Psoas muscle (tissue), 8 donors: ENCODE data around the gene GPS1. TPM values are rescaled to one million over a fixed set of nuclear protein-coding genes. Genes with fewer than 3 reads are reported as not detected.

ENCODE experiments used
- ATAC-seq, 4 donors: fragments of 200-7000 bp; cut with Tn5 transposase; one replicate each; pipeline ENCODE4 v1.9.1; 2020; ENCODE audit warnings: moderate library complexity in 3 of 4, mild to moderate bottlenecking in 2 of 4
- DNase-seq, 2 donors: peaks; one replicate each; pipeline ENCODE4 v3.0.0-alpha.2; 2020
- H3K27ac ChIP-seq: fragments of 200-600 bp; one replicate; pipeline ENCODE4 v1.8.0; 2022
- H3K27me3 ChIP-seq, 3 donors: fragments of 200-600 bp in 1 of 3; one replicate each; pipeline versions ENCODE4 v1.6.1 to v1.8.0; 2013 to 2022; ENCODE audit warnings: low read length in 2 of 3, mild to moderate bottlenecking in 2 of 3, moderate library complexity in 1 of 3; ENCODE audit not compliant: insufficient read depth in 3 of 3
- H3K36me3 ChIP-seq, 2 donors: fragments of 200-600 bp in 1 of 2; one replicate each; pipeline versions ENCODE4 v1.6.1 to v1.8.0; 2013 to 2022; ENCODE audit warnings: low read depth in 1 of 2, mild to moderate bottlenecking in 1 of 2, moderate library complexity in 1 of 2; ENCODE audit not compliant: insufficient read depth in 1 of 2
- H3K4me1 ChIP-seq: fragments of 200-600 bp; one replicate; pipeline ENCODE4 v1.8.0; 2022
- H3K4me3 ChIP-seq: fragments of 200-600 bp; one replicate; pipeline ENCODE4 v1.8.0; 2022; ENCODE audit warnings: mild to moderate bottlenecking
- H3K9me3 ChIP-seq: fragments of 200-600 bp; one replicate; pipeline ENCODE4 v1.8.0; 2022
- WGBS, 3 donors: extraction: QIAGEN DNeasy Blood & Tissue Kit; methylation state at CpG; one replicate each; pipeline versions ENCODE4 v1.1.6 to v1.1.7; 2013; 5-methylcytosine and 5-hydroxymethylcytosine counted together
- intact Hi-C, 2 donors: fragments of 100-400 bp; cut with DNase I; formaldehyde crosslinking; loops; one replicate each; pipeline versions ENCODE4 v1.11.0 to v1.14.2; 2022
- polyA plus RNA-seq, 3 donors: library from polyadenylated mRNA; stranded (reverse); fragments of 200-250 nt; gene quantifications; one replicate each; pipeline ENCODE4 v1.2.3, GENCODE V29; 2013
- total RNA-seq, 4 donors: library from RNA; stranded (reverse); fragmentation: NEBNext Ultra II Directional in 2 of 4; extraction: Animal tissue kit (Norgen Biotek cat#: 25700) in 2 of 4; gene quantifications; one replicate each; pipeline versions ENCODE4 v1.2.1 to v1.2.4, GENCODE V29; 2021 to 2023
- TF ChIP-seq, protein P1 (sequence below): fragments of 200-600 bp; IDR thresholded peaks from one replicate; pipeline ENCODE4 v1.8.0; 2022; ENCODE audit warnings: antibody characterized with exemption
- donor health status: healthy with polysubstance abuse.
- donor health status: DM: no; HTN: no; CAD: no; lungs with moderate emphysema.
- donor health status: Bipolar disorder and iron deficiency.
- donor health status: healthy.
- donor health status: DM: yes; HTN: yes; CAD: no.
- donor health status: DM: no; HTN: no; CAD: no.
- donor health status: DM: no; HTN: no; CAD: no.
- donor health status: DM: yes; HTN: yes; CAD: no.

GPS1 gene
- total and polyA plus RNA-seq, 7 donors, result 87.1 to 114 (median 104) TPM

GRCh38 chr17:82029391-82029790 is 22.3 kb upstream of the GPS1 start:
- Histone ChIP-seq H3K9me3 (no peaks in the 10 kb centered on the region), H3K27ac (no peak overlapping the region), H3K36me3 (no peaks in the 10 kb centered on the region), H3K4me3 (no peak overlapping the region), H3K4me1 (peaks cover 14% of the 10 kb centered on the region), H3K27me3 (peaks cover 0 to 17% (median 0%) of the 10 kb centered on the region in 3 donors)
- 87 to 92% (median 88%) methylated on average over 16 of the region's 16 CpGs for WGBS, 3 donors
- no peak for ATAC-seq
- TF ChIP-seq, protein P1, sequence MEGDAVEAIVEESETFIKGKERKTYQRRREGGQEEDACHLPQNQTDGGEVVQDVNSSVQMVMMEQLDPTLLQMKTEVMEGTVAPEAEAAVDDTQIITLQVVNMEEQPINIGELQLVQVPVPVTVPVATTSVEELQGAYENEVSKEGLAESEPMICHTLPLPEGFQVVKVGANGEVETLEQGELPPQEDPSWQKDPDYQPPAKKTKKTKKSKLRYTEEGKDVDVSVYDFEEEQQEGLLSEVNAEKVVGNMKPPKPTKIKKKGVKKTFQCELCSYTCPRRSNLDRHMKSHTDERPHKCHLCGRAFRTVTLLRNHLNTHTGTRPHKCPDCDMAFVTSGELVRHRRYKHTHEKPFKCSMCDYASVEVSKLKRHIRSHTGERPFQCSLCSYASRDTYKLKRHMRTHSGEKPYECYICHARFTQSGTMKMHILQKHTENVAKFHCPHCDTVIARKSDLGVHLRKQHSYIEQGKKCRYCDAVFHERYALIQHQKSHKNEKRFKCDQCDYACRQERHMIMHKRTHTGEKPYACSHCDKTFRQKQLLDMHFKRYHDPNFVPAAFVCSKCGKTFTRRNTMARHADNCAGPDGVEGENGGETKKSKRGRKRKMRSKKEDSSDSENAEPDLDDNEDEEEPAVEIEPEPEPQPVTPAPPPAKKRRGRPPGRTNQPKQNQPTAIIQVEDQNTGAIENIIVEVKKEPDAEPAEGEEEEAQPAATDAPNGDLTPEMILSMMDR, result no peak
- intact Hi-C loops, result loop anchor here in 1 of 2 donors (5.0 kb wide), 1 partner anchor 303 kb away; the partner anchor contains the start of gene SECTM1
- no peak for DNase-seq

DNA sequence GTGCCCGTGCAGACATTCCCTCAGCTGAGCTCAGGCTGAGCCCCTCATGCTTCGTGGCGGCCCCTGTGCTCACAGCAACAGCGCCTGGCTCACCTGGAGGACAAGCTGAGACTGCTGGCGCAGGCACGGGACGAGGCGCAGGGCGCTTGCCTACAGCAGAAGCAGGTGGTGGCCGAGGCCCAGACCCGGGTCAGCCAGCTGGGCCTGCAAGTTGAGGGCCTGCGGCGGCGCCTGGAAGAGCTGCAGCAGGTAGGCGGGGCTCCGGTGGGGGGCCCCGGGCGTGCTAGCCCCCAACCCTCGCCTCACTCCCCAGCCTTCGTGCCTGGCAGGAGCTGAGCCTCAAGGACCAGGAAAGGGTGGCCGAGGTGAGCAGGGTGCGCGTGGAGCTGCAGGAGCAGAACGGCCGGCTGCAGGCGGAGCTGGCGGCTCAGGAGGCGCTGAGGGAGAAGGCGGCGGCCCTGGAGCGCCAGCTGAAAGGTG is 21.7 kb upstream of the GPS1 start:
- DNase-seq, result no peak
- H3K27ac ChIP-seq, result no peak overlapping the region
- 64 to 67% (median 66%) methylated on average over 28 to 31 of the region's 31 CpGs for WGBS, 3 donors
- H3K4me3 ChIP-seq, result peak overlapping the region; percentile 63
- H3K4me1 ChIP-seq, result peaks cover 12% of the 10 kb centered on the region
- peaks cover 0 to 17% (median 0%) of the 10 kb centered on the region in 3 donors for H3K27me3 ChIP-seq
- no peaks in the 10 kb centered on the region for H3K9me3 ChIP-seq
- ATAC-seq, result peak; percentile 1 to 27 (median 20)
- peaks cover 0 to 1% of the 10 kb centered on the region in 2 donors for H3K36me3 ChIP-seq
- TF ChIP-seq, protein P1, result no peak
- intact Hi-C loops, result loop anchor here (1.0 to 10.0 kb wide), 5 partner anchors 72 to 302 kb away; partner anchors contain the start of gene SECTM1 (in 1 of the 2)

DNA sequence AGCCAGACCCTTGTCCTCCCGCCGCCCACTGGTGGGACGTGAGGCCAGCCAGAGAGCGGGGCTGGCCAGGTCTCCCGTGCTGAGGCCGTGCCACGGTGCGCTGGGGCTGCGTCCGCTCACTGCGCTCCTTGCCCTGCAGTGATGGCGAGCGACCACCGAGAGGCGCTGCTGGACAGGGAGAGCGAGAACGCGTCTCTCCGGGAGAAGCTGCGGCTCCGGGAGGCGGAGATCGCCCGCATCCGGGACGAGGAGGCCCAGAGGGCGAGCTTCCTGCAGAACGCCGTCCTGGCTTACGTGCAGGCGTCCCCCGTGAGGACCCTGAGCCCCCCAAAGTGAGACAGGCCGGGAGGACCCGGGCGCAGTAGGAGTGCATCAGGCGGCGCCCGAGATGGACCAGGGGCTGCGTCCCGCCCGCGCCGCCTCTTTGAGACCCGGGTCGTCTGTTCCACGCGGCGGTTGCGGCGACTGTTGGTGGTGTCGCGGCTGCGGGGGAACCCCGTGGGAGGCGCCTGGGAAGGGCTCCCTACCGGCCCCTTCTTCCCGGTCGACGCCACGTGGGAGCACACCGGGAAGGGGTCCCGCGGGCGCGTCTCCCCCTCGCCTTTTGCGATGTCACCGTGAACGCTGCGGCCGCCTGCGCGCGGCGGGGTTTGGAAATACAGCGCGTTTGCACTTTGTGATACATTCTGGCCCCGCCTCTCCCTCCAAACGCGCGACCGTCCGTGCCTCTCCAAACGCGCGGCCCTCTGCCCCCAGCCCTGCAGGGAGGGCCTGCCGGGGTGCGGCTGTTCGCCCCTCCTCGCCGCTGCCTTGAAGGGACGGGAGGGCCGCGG is 21.0 kb upstream of the GPS1 start:
- Histone ChIP-seq H3K4me3 (peak overlapping the region; percentile 63), H3K4me1 (peaks cover 12% of the 10 kb centered on the region), H3K27me3 (peaks cover 0 to 17% (median 0%) of the 10 kb centered on the region in 3 donors), H3K27ac (no peak overlapping the region), H3K36me3 (peaks cover 0 to 7% of the 10 kb centered on the region in 2 donors), H3K9me3 (no peaks in the 10 kb centered on the region)
- 2 to 3% (median 3%) methylated on average over 61 to 94 of the region's 94 CpGs for WGBS, 3 donors
- intact Hi-C loops, result loop anchor here (1.0 to 10.0 kb wide), 4 partner anchors 72 to 274 kb away; no protein-coding TSS in a partner anchor
- TF ChIP-seq, protein P1, result peak; percentile 98
- ATAC-seq, result peak; percentile 84 to 96 (median 92)
- DNase-seq, result peak; percentile 87 to 94

DNA sequence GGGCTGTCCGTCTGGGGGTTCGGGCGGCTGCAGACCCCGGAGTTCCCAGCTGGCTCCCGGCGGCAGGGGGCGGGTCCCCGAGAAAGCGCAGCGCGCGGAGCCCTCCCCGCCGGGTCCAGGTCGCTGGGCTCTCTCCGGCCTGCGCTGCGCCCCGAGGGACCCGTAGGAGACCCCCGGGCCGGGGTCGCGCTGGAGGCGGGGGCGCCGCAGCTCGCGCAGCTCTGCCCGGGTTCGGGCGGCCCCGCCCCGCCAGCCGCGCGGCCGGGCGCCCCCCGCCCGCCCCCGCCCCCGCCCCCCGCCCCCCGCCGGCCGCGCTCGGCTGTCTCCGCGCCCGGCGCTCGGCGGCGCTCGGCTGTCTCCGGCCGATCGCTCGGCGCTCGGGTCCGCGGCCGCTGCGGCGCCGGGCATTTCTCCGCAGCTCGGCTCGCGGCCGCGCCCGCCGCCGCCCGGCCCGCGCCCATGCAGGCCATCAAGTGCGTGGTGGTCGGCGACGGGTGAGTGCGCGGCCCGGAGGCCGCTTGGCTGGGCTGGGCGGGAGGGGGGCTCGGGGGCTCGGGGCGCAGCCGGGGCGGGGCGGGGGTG is 20.3 kb upstream of the GPS1 start, which contains the start of gene RAC3:
Gene RAC3 (plus strand): TSS at position 376 of the 582 bp plus-strand sequence. CDS start 84 bp downstream, at position 460.
- Histone ChIP-seq H3K4me1 (peaks cover 20% of the 10 kb centered on the region), H3K27ac (no peak within 1 kb of the TSS), H3K27me3 (peaks cover 0 to 17% (median 0%) of the 10 kb centered on the region in 3 donors), H3K36me3 (peaks cover 0 to 7% of the 10 kb centered on the region in 2 donors), H3K9me3 (no peaks in the 10 kb centered on the region), H3K4me3 (peak within 1 kb of the TSS; percentile 63)
- TF ChIP-seq, protein P1, result no peak
- WGBS, 3 donors, result 0 to 1% (median 1%) methylated on average over 20 to 81 of the region's 96 CpGs
- DNase-seq, result no peak
- intact Hi-C loops, result loop anchor here (2.0 to 10.0 kb wide), 3 partner anchors 71 to 273 kb away; no protein-coding TSS in a partner anchor
- peak in 1 of 4 donors; percentile 2 for ATAC-seq
